Measurements from ENCODE around the gene GPR34.

The GPR34 gene

GRCh38 chrX:41733939-41734338 lies 45.2 kb downstream of the GPR34 start:
- DNase-seq (ENCODE audit: low read depth in 3 of 3, low spot score in 1 of 3), result no peak

GRCh38 chrX:41734530-41734929 lies 45.8 kb downstream of the GPR34 start:
- DNase-seq (ENCODE audit: low read depth in 3 of 3, low spot score in 1 of 3), result no peak

GRCh38 chrX:41737065-41737464 lies 48.3 kb downstream of the GPR34 start:
- no peak for DNase-seq (ENCODE audit: low read depth in 3 of 3, low spot score in 1 of 3)

- no peak for DNase-seq (ENCODE audit: low read depth in 3 of 3, low spot score in 1 of 3)
Observed at GRCh38 chrX:41739871-41740270, 51.1 kb downstream of the GPR34 start.

All from stimulated activated CD4-positive, alpha-beta T cell treated with anti-CD3 and anti-CD28 coated beads, TNF-alpha, amount 100 ng/mL, for 1 hour (primary cell).